NCI-H1930 (cell line): ENCODE measurements around the gene SMAD3.
A peak's percentile ranks its signal among the peaks of the same experiment; 100 is the strongest.
"Not testable (repeated sequence)": the region's sequence is repeated elsewhere in the genome, so short reads cannot be mapped to it uniquely, and the experiment has no call there.

ENCODE experiments used
- DNase-seq, 2 experiments: peaks; one replicate each; lab custom pipeline; 2025; lab: John Stamatoyannopoulos, UW

SMAD3 gene

GRCh38 chr15:67065531-67066005 is at the start of gene SMAD3:
SMAD3 (plus strand) TSS chr15:67065602; CDS start chr15:67066155, 553 bp downstream.
- peak in 1 of 2 experiments; percentile 41 for DNase-seq

DNA sequence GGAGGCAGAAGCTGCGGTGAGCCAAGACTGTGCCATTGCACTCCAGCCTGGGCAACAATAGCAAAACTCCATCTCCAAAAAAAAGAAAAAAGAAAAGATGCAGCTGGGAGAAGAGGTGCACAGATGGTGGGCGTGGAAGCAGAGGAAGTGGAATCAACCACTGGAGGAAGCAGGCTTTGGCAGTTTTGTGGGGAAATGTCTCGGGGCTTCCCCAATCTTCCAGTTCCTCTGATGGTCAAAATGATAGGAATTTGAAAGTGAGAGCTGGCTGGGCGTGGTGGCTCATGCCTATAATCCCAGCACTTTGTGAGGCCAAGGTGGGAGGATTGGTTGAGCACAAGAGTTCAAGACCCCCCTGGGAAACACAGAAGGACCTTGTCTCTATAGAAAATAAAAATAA is 48.1 kb upstream of the SMAD3 start:
- DNase-seq: no peak

DNA sequence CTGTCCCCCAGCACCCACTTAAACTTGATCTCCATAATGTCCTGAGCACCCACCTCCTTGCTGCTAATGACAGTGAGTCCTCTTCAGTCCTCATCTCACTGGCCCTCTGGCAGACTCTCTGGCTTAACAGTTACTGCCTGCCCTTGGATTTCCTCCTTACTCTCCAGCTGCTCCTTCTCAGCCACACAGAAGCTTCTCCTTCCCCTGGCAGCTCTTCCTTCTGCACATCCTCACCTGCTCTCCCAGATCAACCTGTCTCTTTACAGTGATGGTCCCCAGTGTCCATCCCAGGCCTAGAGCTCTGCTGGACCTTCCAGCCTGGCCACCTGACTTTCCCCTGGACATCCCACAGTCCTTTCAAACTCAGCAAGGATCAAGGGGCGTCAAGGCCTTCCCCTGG is 47.4 kb upstream of the SMAD3 start:
- DNase-seq: no peak

DNA sequence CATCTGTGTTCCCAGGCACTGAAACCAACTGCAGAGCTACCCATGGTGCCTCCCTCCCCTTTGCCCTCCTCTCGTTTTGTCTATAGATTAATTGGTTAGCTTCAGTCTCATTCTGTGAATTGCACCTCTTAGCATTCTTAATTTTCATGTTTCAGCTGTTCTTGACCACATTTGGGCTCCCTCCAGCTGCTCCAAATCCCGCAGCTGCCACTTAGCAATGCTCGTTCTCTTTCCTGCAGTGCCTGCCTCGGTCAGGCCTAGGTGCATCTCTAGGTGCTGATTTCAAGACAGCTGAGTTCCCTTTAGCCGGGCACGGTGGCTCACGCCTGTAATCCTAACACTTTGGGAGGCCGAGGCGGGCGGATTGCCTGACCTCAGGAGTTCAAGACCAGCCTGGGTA is 47.0 kb upstream of the SMAD3 start:
- no peak for DNase-seq

- DNase-seq: no peak
Observed at GRCh38 chr15:67019069-67019468, 46.3 kb upstream of the SMAD3 start.

DNA sequence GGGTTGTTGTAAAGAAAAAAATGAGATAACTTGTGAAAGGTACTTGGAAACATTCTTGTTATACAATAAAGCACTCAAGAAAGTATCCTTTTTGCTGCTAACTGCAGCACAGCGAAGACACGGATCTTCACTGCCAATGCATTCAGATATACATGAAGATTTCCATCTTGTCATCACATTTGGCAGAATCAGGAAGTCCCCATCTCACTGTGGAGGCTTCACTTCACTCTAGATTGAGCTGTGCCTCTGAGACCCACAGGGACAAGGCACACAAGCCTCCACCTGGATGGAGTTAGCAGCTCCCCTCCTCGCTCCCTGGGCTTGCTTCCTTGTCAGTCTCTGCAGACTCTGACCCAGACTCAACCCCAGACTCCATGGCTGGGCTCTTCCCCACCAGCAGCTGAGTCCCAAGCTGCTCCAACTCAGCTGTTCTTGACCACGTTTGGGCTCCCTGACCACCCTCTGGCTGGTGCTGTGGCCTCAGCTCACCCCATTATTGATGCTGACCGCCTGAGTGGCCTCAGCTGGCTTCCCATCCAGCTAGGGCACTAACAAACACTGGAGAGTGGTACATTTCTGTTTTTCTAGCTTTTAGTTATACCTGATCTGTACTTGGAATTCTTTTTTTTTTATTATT is 45.4 kb upstream of the SMAD3 start:
- DNase-seq: no peak

DNA sequence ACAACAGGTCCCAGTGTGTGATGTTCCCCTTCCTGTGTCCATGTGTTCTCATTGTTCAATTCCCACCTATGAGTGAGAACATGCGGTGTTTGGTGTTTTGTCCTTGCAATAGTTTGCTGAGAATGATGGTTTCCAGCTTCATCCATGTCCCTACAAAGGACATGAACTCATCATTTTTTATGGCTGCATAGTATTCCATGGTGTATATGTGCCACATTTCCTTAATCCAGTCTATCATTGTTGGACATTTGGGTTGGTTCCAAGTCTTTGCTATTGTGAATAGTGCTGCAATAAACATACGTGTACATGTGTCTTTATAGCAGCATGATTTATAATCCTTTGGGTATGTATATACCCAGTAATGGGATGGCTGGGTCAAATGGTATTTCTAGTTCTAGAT is 44.7 kb upstream of the SMAD3 start:
- not testable (repeated sequence) for DNase-seq

GRCh38 chr15:67021455-67021854 is 43.9 kb upstream of the SMAD3 start:
- no peak for DNase-seq

GRCh38 chr15:67022587-67023105 is 42.8 kb upstream of the SMAD3 start:
- DNase-seq: no peak

DNA sequence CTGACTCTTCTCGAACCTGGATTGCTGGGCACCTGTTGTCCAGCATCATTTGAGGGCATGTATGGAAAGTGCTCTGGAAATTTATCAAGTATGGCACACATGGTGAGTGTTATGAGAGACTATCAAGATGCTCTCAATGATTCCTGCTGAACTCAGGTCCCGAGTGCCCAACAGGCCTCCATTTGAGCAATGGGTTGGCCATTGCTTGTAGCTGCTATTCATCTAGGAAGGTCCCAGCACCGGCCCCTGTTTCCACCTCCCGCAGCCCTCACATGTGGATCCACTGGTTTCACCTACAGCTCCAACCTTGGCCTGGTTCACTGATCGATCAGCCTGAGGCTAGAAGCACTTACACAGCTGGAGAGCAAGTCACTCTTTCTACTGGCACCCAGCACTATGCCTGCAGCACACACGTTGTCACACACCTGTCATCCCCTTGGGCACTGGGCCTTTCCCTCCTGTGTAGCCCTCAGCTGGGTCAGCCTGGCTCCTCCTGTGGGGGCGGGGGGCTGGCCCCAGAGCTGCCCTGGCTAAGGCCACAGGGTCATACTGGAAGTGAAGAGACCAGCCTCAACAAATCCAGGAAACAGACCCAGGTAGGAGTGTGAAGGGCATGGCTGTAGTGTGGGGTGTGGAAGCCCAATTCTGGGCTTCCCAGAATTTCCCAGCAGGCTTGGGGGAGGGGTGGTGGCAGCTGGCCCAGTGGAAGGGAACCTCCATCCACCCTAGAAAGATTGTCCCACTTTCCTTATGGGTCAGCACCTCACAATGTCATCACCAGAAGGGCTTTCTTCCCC is 41.7 kb upstream of the SMAD3 start:
- no peak for DNase-seq

DNA sequence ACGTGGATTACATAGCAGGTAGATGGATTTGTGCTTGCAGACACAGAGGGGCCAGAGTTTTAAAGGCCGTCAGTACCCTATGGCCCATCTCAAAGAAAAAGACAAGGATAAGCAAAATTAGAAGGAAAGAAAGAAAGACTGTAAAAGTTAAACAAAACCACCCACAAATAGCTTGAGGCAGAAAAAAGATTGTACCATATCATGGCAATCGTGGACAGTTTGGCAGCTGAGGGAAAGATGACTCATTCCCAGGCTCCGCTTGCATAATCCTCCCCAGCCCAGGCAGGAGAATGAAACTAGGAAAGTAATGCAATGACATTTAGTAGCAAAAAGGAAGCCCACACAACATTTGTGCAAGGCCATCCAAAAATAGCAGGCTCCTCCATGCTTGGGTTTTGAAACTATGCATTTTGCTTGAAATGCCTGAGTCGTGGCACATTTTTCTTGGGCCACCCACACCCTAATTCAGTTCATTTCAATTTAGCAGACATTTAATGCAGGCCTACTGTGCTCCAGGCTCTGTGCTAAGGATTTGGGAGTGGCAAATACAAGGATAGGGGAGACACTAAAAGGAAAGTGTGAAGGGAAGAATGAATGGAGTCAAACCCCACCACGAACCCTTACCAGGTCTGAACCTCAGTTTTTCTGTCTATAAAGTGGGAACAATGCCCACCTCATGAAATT is 40.9 kb upstream of the SMAD3 start:
- no peak for DNase-seq

GRCh38 chr15:67024998-67025368 is 40.4 kb upstream of the SMAD3 start:
- DNase-seq: no peak

GRCh38 chr15:67025719-67026609 is 39.4 kb upstream of the SMAD3 start:
- DNase-seq: no peak

DNA sequence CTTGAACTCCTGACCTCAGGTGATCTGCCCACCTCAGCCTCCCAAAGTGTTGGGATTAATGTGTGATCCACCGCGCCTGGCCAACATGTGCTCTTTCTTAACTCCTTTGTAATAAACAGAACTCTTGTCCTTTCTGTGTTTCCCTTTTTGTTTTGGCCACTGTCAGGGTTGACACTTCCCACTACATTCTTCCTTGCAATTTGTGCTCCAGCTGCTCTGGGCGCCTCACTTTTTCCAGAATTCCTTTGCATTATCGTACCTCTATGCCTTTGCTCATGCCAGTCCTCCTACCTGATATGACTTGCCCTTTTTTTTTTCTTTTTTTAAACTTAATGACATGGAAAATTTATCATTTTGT is 38.8 kb upstream of the SMAD3 start:
- DNase-seq: no peak

GRCh38 chr15:67028440-67028839 is 37.0 kb upstream of the SMAD3 start:
- not testable (repeated sequence) for DNase-seq

DNA sequence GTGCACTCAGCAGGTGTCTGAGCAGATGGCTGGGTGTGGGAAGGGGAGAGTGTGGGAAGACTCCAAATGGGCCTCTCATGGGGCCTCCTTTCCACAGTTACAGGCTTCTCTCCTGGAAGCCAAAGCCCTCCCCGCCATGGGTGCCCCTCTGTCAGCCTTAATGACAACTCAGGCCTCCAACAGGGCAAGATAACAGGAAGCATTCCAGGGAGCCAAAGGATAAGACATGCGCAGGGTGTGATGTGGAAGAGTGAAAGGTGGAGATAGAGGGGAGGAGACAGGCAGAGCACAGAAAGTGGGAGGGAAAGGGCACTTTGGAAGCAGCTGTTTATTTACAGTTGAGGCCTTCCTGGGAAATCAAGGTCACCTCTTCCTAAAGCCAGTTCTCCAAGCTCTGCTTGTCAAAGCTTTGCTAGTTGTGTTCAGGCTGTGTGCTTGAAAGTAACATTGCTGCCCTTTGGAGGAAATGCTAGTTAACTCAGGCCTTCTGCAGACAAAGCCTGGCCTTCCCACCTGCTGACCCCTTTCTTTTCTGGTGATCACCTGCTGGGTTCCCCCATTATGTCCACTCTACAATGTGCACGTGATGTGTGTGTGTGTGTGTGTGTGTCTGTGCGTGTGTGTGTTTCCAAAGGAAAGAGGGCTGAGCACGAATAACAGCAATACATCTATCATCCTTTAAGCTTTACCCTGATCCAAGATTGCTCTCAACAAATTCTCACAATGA is 35.2 kb upstream of the SMAD3 start:
- no peak for DNase-seq

GRCh38 chr15:67031331-67031730 is 34.1 kb upstream of the SMAD3 start:
- no peak for DNase-seq

DNA sequence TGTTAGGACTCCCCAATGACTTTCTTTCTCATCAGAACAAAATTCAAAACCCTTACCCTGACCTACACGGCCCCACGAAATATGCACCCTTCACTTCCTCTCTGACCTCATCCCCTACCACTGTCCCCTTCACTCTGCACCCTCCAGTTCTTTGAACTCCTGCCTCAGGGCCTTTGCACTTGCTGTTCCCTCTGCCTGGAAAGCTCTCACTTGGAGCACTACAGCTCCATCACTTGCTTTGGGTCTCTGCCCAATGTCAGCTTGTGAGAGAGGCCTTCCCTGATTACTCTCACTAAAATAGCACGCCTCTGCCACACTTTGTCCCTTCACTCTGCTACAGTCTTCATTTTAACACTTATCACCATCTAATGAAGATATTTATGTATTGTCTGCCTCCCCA is 32.8 kb upstream of the SMAD3 start:
- no peak for DNase-seq

DNA sequence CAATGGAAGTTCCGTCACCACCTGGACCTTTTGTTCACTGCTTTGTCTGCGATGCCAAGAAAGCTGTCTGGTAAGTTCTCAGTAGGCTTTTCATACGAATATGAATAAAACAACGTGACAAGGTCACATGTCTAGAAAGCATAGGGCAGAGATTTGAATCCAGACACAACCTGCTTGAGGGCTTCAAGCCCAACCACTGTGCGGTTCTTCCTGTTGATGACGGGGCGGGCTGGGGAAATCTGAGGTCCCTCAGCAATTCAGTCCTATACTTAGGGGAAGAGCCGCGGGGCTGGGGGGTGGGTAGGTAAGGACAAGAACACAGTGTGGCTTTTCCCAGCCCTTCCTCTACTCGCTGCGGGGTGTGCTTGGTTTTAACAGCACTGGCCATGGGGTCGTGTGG is 32.4 kb upstream of the SMAD3 start:
- DNase-seq: no peak

GRCh38 chr15:67033571-67034044 is 31.8 kb upstream of the SMAD3 start:
- DNase-seq: no peak

GRCh38 chr15:67035886-67036285 is 29.5 kb upstream of the SMAD3 start:
- DNase-seq: no peak
